GM21360 (cell line): ENCODE data around the gene PARD3B.

Experiments
- ATAC-seq: cut with Tn5 transposase; IDR thresholded peaks from one replicate; pipeline ENCODE4 v1.9.1; 2021; ENCODE audit warnings: mild to moderate bottlenecking, moderate library complexity; ENCODE audit not compliant: unreplicated experiment

PARD3B gene

DNA sequence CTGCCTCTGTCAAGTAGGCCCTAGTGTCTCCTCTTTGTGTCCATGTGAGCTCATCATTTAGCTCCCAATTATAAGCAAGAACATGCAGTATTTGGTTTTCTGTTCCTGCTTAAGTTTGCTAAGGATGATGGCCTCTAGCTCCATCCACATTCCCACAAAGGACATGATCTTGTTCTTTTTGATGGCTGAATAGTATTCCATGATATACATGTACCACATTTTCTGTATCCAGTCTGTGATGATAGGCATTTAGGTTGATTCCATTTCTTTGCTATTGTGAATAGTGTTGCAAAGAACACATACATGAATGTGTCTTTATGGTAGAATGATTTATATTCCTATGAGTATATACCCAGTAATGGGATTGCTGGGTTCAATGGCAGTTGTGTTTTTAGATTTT lies 263.2 kb downstream of the PARD3B start:
- no peak for ATAC-seq

DNA sequence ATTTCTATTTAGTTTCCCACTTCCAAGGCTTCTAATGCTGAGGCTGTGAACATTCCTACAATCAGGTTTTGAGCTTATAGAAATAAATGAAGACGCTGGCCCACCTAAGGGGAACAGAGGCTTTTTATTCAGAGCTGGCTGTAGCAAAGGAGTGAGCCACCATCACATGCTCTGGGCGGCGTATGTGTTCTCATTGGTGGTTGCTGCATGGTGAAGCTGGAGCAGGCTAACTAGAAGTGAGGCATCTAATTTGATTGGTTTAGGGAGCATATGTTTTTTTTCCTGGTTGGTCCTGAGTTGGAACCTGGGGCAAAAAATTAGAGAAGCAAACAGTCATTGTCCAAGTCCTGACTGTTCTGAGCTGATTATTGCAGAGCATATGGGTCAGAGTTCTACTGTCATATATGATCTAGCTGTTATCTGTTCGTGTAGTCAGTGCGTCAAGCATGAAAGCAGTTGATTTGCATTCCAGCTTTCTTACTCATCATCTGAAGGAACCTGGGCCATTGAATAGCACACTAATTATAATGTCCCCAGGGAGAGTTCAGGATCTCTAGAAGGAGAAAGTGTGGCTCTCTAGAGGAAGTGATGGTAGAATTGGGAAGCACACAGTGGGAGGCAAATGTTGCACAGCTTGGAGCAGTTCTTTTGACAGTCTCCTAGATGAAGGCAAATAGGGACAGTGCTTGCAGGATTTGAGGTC lies 279.6 kb downstream of the PARD3B start:
- no peak for ATAC-seq

DNA sequence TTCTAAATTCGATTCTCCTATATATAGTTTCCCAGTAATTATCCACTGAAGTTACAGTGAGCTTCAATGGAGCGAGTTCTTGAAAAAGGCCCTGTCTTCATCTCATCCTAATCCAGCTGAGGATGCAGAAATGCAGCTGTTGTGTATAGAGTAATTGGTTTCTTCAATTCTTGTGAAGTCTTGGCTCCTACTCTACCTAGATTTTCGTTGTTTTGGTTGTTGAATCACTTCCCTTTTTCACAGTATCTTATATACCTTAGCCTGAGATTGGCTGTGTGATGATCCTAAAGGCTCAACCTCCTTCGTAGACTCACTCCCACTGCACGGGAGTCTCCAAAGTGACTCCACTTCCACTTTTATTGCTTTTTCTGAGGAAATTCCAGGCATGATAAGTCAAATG lies 280.4 kb downstream of the PARD3B start:
- no peak for ATAC-seq

DNA sequence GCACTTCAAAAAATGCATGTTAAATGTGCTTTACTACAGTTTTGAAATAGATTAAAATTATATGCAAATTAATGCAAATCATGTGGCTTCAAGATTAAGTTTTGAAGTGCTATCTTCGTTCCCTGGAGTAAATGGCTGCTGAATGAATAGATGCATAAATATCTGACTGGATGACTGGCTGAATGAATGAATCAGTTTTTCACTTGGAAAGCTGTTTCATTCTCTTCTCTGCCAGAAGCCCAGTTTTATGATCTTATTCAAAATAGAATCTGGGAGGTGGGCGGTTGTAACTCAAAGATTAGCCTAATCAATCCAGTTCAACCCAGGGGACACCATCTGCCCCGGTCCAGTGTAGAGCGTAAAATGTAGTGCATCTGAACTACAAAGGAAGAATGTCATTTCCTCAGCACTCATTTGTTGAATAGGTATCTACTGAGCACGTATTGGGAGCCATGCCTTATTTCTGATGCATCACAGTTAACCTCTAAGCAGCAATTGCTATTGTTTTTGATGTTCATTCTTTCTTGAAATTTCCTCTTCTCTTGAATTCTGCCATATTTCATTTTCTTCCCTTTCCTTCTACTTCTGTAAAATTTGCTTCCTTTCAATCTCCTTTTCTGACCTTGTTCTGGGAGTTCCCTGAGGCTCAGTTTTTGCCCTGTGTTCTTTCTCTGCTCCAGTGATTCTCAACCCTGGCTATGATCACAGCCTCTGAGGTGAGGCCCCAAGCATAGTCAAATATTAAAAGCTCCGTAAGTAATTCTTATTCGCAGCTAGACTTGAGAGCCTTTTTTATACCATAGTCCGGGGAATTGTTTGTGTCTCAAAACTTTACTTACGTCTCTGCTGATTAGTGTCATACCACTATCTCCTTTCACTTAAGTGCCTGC lies 282.7 kb downstream of the PARD3B start:
- no peak for ATAC-seq

DNA sequence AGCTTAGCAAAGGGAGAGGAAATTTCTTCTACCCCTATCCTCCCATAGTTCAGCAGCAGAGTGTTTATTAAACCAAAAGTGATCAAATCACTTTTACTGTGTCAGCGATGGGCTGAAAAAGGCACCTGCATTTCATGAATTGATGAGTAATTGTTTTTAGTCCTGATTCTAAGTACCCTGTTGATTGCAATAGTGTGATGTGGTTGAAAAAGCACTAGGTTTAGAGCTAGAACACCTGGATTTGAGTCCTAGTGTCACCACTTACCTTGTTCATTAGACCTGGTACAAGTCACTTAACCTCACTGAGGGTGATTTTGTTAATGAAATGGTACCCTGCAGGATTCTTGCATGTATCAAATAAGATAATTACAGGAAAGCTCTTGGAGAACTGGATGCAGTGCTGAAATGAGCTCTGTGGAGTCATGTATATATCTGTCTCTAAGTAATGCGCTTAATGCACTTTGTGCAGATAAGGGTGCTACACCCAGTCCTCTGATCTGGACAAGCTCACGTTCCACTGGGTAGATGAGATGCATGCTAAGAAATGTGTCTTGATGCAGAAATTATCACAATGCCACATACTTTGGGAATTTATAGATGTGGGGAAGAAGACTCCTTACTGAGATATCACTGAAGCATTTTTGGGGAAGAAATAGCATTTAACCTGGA lies 289.6 kb downstream of the PARD3B start:
- no peak for ATAC-seq

DNA sequence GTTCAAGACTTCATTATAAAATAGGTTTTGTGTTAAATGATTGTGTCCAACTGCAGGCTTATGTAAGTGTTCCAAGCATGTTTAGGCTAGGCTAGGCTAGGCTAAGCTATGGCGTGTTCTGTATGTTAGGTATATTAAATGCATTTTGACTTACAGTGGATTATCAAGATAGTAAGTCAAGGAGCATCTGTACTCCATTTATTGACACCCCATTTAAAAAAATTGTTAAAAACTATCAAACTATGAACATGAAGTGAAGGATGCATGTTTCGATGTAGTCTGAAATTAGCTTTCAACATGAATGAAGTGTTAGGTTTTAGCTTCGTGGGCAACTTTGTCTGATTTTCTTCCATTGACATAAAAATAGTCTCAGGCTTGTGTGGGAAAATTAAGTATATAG lies 290.5 kb downstream of the PARD3B start:
- ATAC-seq, result no peak

DNA sequence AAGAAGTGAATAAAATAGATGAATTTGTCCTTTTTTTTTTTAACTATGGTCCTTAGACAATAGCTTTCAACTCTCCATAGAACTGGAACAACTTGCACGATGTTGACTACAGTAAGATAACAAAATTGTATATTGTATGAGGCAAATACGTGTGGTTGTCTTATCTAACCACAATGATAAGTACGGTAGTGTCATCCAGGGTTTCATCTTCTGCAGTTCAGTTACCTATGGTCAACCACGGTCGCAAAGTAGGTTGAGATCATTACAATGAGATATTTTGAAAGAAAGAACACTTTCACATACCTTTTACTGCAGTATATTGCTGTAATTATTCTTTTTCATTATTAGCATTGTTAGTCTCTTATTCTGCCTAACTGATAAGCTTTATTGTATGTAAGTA lies 295.2 kb downstream of the PARD3B start:
- no peak for ATAC-seq

DNA sequence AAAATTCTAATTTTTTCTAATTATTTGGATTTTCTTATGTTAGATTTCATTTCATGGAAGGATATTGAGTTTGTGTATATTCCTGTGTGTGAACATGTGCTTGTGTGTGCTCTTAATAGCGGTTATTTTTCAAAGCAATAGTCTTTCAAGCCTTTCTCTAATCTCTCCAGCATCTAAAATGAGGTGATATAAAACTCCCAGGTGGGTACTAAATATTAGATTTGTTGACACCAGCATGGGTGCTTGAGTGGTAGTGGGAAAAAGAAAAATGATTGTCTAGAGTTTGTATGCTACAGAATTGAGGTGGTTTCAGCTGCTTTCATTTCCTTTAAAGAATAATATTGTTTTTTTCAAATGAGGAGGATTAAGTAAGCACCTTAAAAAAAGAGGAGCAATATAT lies 296.8 kb downstream of the PARD3B start:
- no peak for ATAC-seq

DNA sequence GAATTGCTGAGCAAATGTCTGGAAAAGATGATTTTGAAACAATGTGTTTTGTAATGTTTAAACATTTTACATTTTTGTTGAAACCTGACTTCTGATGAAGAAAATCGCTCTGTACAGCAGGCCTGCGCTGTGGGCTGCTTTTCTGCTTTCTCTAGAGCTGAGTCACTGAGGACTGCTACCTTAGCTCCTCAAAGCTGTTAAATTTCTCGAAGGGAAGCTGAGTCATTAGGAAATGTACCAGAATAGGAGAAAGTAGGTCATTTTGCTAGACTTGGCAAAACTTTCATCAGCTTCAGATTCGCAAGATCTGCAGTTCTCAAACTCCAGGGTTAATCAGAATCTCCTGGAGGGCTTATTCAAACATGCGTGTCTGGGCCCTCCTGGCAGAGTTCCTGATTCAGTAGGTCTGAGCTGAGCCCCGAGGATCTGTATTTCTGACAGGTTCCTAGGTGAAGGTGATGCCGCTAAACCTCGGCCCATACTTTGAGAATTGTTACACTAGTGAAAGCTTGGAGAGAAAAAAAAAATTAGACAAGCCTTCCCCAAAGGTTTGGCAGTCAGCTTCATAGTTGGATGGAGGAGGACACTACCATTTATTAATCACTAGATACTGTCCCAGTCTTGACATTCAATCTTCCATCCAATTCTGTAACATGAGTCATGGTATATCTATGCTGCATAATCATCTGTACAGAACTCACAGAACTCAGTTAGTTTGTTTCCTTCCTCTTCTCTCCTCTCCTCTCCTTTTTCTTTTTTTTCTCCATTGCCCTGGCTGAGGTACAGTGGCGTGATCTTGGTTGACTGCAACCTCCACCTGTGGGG lies 297.6 kb downstream of the PARD3B start:
- no peak for ATAC-seq

DNA sequence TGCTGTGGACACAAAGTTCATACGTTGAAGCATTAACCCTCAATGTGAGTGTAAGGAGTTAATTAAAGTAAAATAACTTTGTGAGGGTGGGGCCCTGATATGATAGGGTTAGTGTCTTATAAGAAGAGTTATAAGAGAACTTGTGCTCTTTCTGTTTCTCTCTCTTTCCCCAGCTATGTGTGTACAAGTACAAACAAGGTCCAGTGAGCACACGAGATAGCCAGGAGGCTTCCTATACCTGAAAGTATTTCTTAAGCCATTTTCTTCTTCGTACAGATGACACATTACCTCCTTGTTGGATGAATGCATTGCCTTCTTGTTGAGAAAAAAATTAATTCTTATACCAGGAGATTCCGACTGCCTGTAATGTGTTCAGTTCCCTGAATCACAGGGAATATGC lies 301.2 kb downstream of the PARD3B start:
- no peak for ATAC-seq

DNA sequence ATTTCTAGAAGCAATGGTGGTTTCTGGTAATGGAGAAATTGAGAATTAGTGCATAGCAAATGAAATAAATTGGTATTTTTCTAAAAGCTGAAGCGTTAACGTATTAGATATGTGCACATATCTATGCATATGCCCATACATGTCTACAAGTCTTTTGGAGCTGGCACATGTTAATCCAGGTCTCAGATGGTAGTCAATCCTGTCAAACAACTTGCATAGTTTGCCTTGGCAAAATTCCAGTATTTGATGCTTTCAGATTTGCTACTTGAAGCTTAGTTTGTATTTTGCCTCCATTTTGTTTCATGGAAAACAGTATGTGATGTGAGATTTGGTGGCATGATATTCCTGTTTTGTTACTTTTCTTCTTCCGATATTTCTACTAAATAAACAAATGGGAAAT lies 304.6 kb downstream of the PARD3B start:
- no peak for ATAC-seq

DNA sequence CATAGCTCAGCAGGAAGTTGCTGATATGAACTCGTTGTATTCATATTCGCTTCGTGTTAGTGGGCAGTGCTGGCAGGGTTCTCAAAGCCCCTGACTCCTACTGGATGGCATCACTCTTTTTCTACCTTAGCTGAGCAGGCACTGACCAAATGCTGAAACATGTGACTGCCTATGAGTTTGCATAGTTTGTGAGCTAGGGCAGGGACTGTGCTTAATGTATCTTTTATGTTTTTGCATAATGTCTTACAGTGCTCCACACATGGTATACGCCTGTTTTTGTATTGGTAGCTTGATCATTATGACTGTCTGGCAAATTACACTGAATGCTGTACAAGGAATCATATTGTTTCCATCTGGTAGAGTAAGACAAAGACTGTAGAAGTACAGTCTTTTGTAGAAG lies 305.3 kb downstream of the PARD3B start:
- no peak for ATAC-seq

DNA sequence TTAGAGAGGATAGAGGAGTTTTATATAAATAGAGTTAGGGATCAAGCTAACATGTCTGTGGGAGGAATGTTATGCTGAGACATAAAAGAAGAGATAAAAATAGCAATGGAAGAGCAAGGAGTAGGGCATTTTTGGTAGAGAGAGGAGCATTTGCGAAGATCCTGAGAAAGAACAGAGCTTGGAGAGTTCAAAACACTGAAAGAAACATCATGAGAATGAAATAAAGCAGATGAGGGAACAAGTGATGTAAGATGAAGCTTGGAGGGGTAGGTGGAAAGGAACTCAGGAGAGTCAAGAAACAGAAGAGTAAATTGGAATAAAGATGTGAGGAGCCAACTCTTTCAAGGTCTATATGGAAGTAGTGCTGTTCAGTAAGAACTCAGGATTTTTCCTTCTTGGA lies 308.6 kb downstream of the PARD3B start:
- ATAC-seq, result no peak

DNA sequence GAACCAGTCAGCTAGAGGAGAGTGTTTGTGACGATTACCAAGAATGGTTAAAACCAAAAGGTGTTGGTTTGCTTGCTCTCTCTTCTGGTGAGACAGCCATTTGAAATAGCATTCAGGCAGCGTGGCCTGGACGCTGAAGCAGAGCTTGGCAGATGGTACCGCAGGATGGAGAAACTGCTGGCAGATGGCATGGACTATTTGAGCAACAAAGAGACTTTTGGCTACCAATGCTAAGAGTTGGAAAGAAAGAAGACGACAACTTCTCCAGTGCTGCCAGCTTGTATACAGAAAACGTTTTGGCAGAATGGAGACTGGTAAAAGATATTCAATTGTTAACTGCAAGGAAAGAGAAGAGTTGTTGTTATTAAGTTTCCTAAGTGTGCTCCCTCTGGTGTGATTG lies 315.0 kb downstream of the PARD3B start:
- no peak for ATAC-seq

DNA sequence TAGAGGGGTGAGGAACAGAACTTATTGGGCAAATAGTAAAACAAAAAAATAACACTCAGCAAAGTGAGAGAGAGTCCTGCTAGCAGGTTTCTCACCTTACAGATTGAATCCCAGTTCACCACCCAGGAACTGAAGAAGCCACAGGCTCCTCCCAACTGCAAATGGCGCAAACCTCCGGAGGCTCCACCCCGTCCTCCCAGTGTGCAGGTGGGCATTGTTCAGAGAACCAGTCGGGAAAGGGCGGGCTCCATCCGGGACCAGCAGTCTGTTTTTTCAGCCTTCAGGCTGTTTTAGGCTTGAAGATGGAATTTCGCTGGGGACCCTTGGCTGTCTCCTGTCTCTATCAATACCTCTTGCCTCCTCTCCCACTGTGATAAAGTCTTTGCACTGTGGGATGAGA lies 317.5 kb downstream of the PARD3B start:
- ATAC-seq, result no peak

DNA sequence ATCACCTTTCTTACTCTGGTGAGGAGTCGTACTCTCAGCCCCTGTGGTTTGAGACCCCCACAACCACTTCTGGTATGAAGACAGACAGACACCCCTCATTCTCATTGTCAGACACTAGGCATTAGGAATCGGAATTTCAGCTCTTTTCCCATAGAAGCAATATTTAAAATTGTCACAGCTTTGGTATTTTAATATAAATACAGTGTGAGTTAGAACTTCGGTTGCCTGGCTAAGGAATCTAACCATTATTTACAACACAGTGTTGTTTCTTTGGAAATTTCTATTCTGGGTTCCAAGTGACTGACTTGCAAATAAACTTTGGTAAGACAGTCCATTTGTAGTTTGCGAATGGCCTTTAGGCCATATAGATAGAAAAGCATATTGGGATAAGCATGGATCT lies 318.1 kb downstream of the PARD3B start:
- ATAC-seq, result no peak

DNA sequence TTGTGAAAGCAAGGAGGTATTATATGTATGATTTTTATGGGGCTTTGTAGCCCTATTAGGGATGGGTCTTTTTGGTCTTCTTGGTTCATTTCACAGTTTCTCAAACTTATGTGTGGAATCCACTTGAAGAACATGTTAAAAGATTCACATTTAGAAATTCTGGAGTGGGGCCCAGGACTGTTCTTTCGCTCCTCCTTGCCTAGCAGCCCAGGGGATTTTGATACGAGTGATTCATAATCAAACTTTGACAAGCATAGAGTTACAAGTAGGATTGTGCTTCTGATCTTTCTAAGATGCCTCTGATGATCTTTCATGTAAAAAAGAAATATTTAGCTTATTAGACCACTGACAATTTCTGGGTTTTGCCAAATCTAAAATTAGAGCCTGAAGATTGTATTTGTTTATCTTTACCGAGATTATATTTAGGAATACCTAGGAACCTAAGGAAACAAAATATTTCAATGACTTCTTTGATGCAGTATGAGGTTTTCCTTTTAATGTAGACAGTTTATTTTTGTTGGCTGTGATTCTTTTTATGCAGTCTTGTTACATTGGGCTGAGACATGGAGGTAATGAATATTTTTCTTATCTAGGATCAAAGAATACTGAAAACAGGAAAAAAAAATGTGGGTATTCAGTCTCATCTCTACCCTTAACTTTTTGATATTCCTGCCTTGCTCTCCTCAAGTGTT lies 324.0 kb downstream of the PARD3B start:
- no peak for ATAC-seq

DNA sequence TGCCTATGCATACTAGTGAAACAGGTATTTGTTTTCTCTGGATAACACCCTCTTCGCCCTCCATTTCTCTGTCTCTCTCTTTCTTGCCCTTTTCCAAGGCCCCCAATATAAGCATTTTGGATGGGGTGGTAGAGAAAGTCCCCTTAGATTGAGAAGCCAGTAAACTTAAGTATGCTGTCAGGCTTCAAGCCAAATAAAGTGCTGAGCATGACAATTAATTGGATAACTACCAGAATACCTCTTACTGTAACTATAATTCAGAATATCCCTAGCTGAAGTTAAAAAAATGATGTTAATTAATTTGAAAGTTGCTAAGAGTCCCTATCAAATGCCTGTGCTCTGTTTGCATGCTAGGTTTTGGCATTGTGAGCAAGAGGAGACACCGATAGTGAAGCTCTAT lies 324.8 kb downstream of the PARD3B start:
- ATAC-seq, result no peak

DNA sequence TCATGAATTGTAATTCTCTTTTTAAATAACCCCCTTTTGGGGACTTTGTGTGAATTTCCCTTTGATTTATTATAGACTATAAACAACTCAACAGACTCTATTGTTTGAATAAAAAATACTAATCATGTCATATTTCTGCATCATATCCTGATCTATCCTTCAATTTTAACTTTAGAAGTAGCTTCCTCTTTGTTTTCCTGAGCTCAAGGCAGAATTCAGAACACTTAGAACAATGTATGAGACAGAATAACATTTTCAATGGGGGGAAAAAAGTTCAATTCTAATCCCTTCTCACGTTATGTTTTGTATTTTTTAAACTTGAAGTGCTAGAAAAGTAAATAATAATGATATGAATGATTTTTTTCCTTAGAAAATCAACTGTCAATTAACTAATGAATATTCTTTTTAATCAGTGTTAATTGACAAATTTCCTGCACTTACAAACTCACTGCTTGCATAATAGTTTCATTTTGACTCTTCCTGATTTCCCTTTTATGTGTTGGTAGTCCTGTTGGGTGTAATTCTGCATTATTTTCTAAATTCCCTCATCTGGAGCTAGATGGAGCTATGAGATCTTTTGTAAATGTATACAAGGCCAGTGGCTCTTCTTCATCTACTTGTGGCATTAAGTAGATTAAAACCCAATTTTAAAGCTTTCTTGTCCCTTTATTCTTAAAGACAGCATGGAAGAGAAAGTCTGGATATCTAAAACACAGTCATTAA lies 326.1 kb downstream of the PARD3B start:
- no peak for ATAC-seq

DNA sequence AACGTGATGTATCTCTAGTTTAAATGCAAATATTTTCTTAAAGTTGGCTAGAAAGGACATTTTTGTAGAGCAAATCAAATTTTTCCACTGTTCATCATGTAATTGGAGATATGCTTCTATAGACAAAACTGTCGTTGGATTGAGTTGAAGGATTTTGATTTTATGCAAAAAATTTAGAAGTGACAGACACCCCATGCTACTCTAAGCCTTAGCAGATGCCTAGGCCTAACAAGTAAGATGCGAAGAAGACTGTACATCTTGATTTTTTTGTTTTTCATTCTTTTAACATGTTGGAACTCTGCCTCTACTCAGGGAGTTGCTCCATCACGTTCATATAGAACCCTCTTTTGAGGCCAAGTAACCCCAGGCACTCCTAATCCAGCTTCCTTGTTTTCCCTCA lies 331.0 kb downstream of the PARD3B start:
- no peak for ATAC-seq
